LHCN-M2 (cell line): ENCODE results near the gene TP63. TPM values are rescaled to one million over a fixed set of nuclear protein-coding genes. Genes with fewer than 3 reads are reported as not detected.
A peak's percentile ranks its signal among the peaks of the same experiment; 100 is the strongest.
"Not testable (repeated sequence)": the region's sequence is repeated elsewhere in the genome, so short reads cannot be mapped to it uniquely, and the experiment has no call there.

ENCODE experiments used
- DNase-seq: peaks from one replicate; pipeline ENCODE4 v3.0.0-alpha.2; 2012; ENCODE audit warnings: low read depth
- total RNA-seq: library from RNA; depleted of rRNA; stranded (reverse); fragments of >200 nt; gene quantifications from 2 replicates; pipeline ENCODE4 v1.2.3, GENCODE V29; 2014

The TP63 gene
- total RNA-seq, 1 experiment from 2014 or later, result 0.34 TPM

- no peak for DNase-seq
These were observed 90.9 kb downstream of the TP63 start for GRCh38 chr3:189721873-189722665.

- no peak for DNase-seq
These were observed 93.2 kb downstream of the TP63 start for GRCh38 chr3:189724356-189724755.

GRCh38 chr3:189726277-189726676 is 95.1 kb downstream of the TP63 start:
- no peak for DNase-seq

GRCh38 chr3:189727158-189727557 is 96.0 kb downstream of the TP63 start:
- no peak for DNase-seq

- DNase-seq, result no peak
These were observed 96.7 kb downstream of the TP63 start for GRCh38 chr3:189727898-189728297.

- DNase-seq, result no peak
These were observed 97.7 kb downstream of the TP63 start for GRCh38 chr3:189728915-189729314.

GRCh38 chr3:189734061-189734460 is 102.9 kb downstream of the TP63 start:
- no peak for DNase-seq

GRCh38 chr3:189735913-189736312 is 104.7 kb downstream of the TP63 start:
- DNase-seq, result no peak

GRCh38 chr3:189737071-189737470 is 105.9 kb downstream of the TP63 start:
- no peak for DNase-seq

GRCh38 chr3:189737619-189738018 is 106.4 kb downstream of the TP63 start:
- DNase-seq, result no peak

- no peak for DNase-seq
These were observed 108.2 kb downstream of the TP63 start for GRCh38 chr3:189739378-189739777.

- DNase-seq, result no peak
These were observed 109.0 kb downstream of the TP63 start for GRCh38 chr3:189740156-189740555.

GRCh38 chr3:189744235-189744634 is 113.0 kb downstream of the TP63 start:
- DNase-seq, result no peak

- no peak for DNase-seq
These were observed 114.4 kb downstream of the TP63 start for GRCh38 chr3:189745622-189746021.

- DNase-seq, result no peak
These were observed 116.9 kb downstream of the TP63 start for GRCh38 chr3:189748046-189748445.

- DNase-seq, result not testable (repeated sequence)
These were observed 119.8 kb downstream of the TP63 start for GRCh38 chr3:189750972-189751371.

- DNase-seq, result no peak
These were observed 123.2 kb downstream of the TP63 start for GRCh38 chr3:189754356-189754755.

GRCh38 chr3:189756582-189757078 is 125.4 kb downstream of the TP63 start:
- peak; percentile 9 for DNase-seq

- no peak for DNase-seq
These were observed 127.0 kb downstream of the TP63 start for GRCh38 chr3:189758186-189758585.

- no peak for DNase-seq
These were observed 135.2 kb downstream of the TP63 start for GRCh38 chr3:189766416-189766815.

GRCh38 chr3:189771842-189772450 is 140.8 kb downstream of the TP63 start:
- DNase-seq, result no peak

GRCh38 chr3:189772584-189772983 is 141.4 kb downstream of the TP63 start:
- DNase-seq, result no peak

- DNase-seq, result peak; percentile 16
These were observed 141.9 kb downstream of the TP63 start for GRCh38 chr3:189773056-189773455.
